Osteoblast (primary cell): ENCODE measurements around the gene BRME1. TPM values are rescaled to one million over a fixed set of nuclear protein-coding genes. Genes with fewer than 3 reads are reported as not detected.

Source experiments
- DNase-seq: peaks from one replicate; pipeline ENCODE4 v3.0.0; 2011; ENCODE audit warnings: low spot score, mixed read lengths; ENCODE audit not compliant: insufficient read length; ENCODE audit errors: missing footprints
- H2AFZ ChIP-seq: 2 replicates; pipeline ENCODE4 v1.6.0; 2011; ENCODE audit warnings: mild to moderate bottlenecking, low read length
- H3K27ac ChIP-seq: 2 replicates; pipeline ENCODE4 v1.5.1; 2011; ENCODE audit warnings: mild to moderate bottlenecking, low read depth, low read length, moderate library complexity
- H3K27me3 ChIP-seq: 2 replicates; pipeline ENCODE4 v1.6.0; 2012; ENCODE audit warnings: mild to moderate bottlenecking, control low read depth, inconsistent platforms, low read length, moderate library complexity; ENCODE audit not compliant: insufficient read depth
- H3K36me3 ChIP-seq: 2 replicates; pipeline ENCODE4 v1.5.1; 2011; ENCODE audit warnings: mild to moderate bottlenecking, low read length, control low read depth, moderate library complexity; ENCODE audit not compliant: insufficient read depth
- H3K4me1 ChIP-seq: 2 replicates; pipeline ENCODE4 v1.5.1; 2011; ENCODE audit warnings: mild to moderate bottlenecking, low read length, control low read depth, moderate library complexity; ENCODE audit not compliant: insufficient read depth
- H3K4me2 ChIP-seq: 2 replicates; pipeline ENCODE4 v1.6.0; 2011; ENCODE audit warnings: mild to moderate bottlenecking, low read length; ENCODE audit not compliant: insufficient read depth
- H3K4me3 ChIP-seq: fragments of 200-600 bp; sonication (generic); 3 replicates; pipeline ENCODE4 v1.5.1; 2012; ENCODE audit warnings: mild to moderate bottlenecking, low read length, inconsistent platforms; ENCODE audit not compliant: insufficient read depth
- H3K79me2 ChIP-seq: 2 replicates; pipeline ENCODE4 v1.6.0; 2012; ENCODE audit warnings: mild to moderate bottlenecking, low read length, control low read depth, inconsistent platforms; ENCODE audit not compliant: insufficient read depth
- H3K9me3 ChIP-seq: 2 replicates; pipeline ENCODE4 v1.5.1; 2011; ENCODE audit warnings: low read depth, low read length, control low read depth
- H4K20me1 ChIP-seq: 2 replicates; pipeline ENCODE4 v1.6.0; 2012; ENCODE audit warnings: mild to moderate bottlenecking, low read length, control low read depth; ENCODE audit not compliant: insufficient read depth
- CTCF ChIP-seq: IDR thresholded peaks from 2 replicates; pipeline ENCODE4 v1.5.1; 2011; ENCODE audit warnings: mild to moderate bottlenecking, low read depth, low read length, moderate library complexity; ENCODE audit errors: extremely low read depth
- total RNA-seq: library from RNA; depleted of rRNA; stranded (reverse); fragments of >200 nt; gene quantifications from 2 replicates; pipeline ENCODE4 v1.2.3, GENCODE V29; 2012

The BRME1 gene
- total RNA-seq, 1 donor: 0.72 TPM

GRCh38 chr19:13850910-13851733 is 54.8 kb downstream of the BRME1 start:
- H2AFZ ChIP-seq: peak overlapping the region; percentile 51
- no peaks in the 10 kb centered on the region for H4K20me1 ChIP-seq
- H3K4me2 ChIP-seq: peak overlapping the region; percentile 89
- H3K4me1 ChIP-seq: peaks cover 60% of the 10 kb centered on the region
- H3K9me3 ChIP-seq: no peaks in the 10 kb centered on the region
- H3K27ac ChIP-seq: peak overlapping the region; percentile 100
- peak overlapping the region; percentile 65 for H3K4me3 ChIP-seq
- no peaks in the 10 kb centered on the region for H3K36me3 ChIP-seq
- no peaks in the 10 kb centered on the region for H3K27me3 ChIP-seq
- H3K79me2 ChIP-seq: no peaks in the 10 kb centered on the region
- TF ChIP-seq CTCF: no peak
- DNase-seq: peak; percentile 99

- Histone ChIP-seq H3K27ac (peak overlapping the region; percentile 100), H3K4me1 (peaks cover 60% of the 10 kb centered on the region), H3K79me2 (no peaks in the 10 kb centered on the region), H4K20me1 (no peaks in the 10 kb centered on the region), H3K4me2 (peak overlapping the region; percentile 89), H3K36me3 (no peaks in the 10 kb centered on the region), H3K27me3 (no peaks in the 10 kb centered on the region), H2AFZ (peak overlapping the region; percentile 74), H3K9me3 (no peaks in the 10 kb centered on the region), H3K4me3 (peak overlapping the region; percentile 65)
- no peak for TF ChIP-seq CTCF
- DNase-seq: peak; percentile 95
Observed at GRCh38 chr19:13849991-13850909, 55.7 kb downstream of the BRME1 start.

GRCh38 chr19:13848798-13849676 is 56.9 kb downstream of the BRME1 start:
- no peak for TF ChIP-seq CTCF
- Histone ChIP-seq H3K79me2 (no peaks in the 10 kb centered on the region), H3K9me3 (no peaks in the 10 kb centered on the region), H3K27ac (peak overlapping the region; percentile 100), H3K36me3 (no peaks in the 10 kb centered on the region), H2AFZ (no peak overlapping the region), H3K27me3 (no peaks in the 10 kb centered on the region), H3K4me1 (peaks cover 60% of the 10 kb centered on the region), H3K4me3 (no peak overlapping the region), H3K4me2 (no peak overlapping the region), H4K20me1 (no peaks in the 10 kb centered on the region)
- peak; percentile 85 for DNase-seq
